SK-N-SH treated with all-trans-retinoic acid at 6 μM for 48 hours (cell line): ENCODE results near the gene CD244.

Experiments used
- ATAC-seq: fragments of 200-7000 bp; cut with Tn5 transposase; 3 replicates; pipeline ENCODE4 v1.9.1; 2020; ENCODE audit warnings: mild to moderate bottlenecking, moderate library complexity
- ARNTL ChIP-seq: fragments of 450-650 bp; formaldehyde crosslinking; IDR thresholded peaks from 2 replicates; pipeline ENCODE4 v1.5.0; 2020; ENCODE audit warnings: low read depth, mild to moderate bottlenecking, moderate library complexity, borderline replicate concordance
- BACH2 ChIP-seq: fragments of 250-450 bp; sonication (Bioruptor Pico); IDR thresholded peaks from 2 replicates; pipeline ENCODE4 v1.9.0; 2021; ENCODE audit warnings: mild to moderate bottlenecking, borderline replicate concordance
- CREB5 ChIP-seq: fragments of 250-450 bp; sonication (Bioruptor Pico); IDR thresholded peaks from 2 replicates; pipeline ENCODE4 v1.5.1; 2020; ENCODE audit warnings: low read depth, mild to moderate bottlenecking, moderate library complexity
- CSDC2 ChIP-seq: fragments of 250-450 bp; sonication (Bioruptor Pico); IDR thresholded peaks from 2 replicates; pipeline ENCODE4 v1.5.0; 2020; ENCODE audit warnings: mild to moderate bottlenecking, moderate library complexity
- ESRRG ChIP-seq: fragments of 250-450 bp; sonication (Bioruptor Pico); IDR thresholded peaks from 2 replicates; pipeline ENCODE4 v1.6.1; 2021; ENCODE audit warnings: mild to moderate bottlenecking
- GLIS3 ChIP-seq: fragments of 250-450 bp; sonication (Bioruptor Pico); IDR thresholded peaks from 2 replicates; pipeline ENCODE4 v1.5.0; 2020; ENCODE audit warnings: mild to moderate bottlenecking, moderate library complexity
- ISL1 ChIP-seq: fragments of 250-450 bp; sonication (Bioruptor Pico); IDR thresholded peaks from 2 replicates; pipeline ENCODE4 v2.1.2; 2022; ENCODE audit warnings: mild to moderate bottlenecking, moderate library complexity
- OSR1 ChIP-seq: fragments of 250-450 bp; sonication (Bioruptor Pico); IDR thresholded peaks from 2 replicates; pipeline ENCODE4 v1.8.0; 2022; ENCODE audit warnings: moderate library complexity, mild to moderate bottlenecking, inconsistent platforms
- PATZ1 ChIP-seq: fragments of 250-450 bp; sonication (Bioruptor Pico); IDR thresholded peaks from 2 replicates; pipeline ENCODE4 v1.8.0; 2020; ENCODE audit warnings: mild to moderate bottlenecking, moderate library complexity, borderline replicate concordance
- POU6F1 ChIP-seq: fragments of 250-450 bp; sonication (Bioruptor Pico); IDR thresholded peaks from 2 replicates; pipeline ENCODE4 v1.8.0; 2021; ENCODE audit warnings: low read depth, mild to moderate bottlenecking, moderate library complexity, borderline replicate concordance
- PPARA ChIP-seq: fragments of 250-450 bp; sonication (Bioruptor Pico); IDR thresholded peaks from 2 replicates; pipeline ENCODE4 v1.5.0; 2020; ENCODE audit warnings: mild to moderate bottlenecking, borderline replicate concordance
- RARB ChIP-seq: fragments of 250-450 bp; sonication (Bioruptor Pico); IDR thresholded peaks from 2 replicates; pipeline ENCODE4 v1.8.0; 2021; ENCODE audit warnings: mild to moderate bottlenecking, moderate library complexity
- SNAI2 ChIP-seq: fragments of 250-450 bp; sonication (Bioruptor Pico); IDR thresholded peaks from 2 replicates; pipeline ENCODE4 v1.5.0; 2020; ENCODE audit warnings: mild to moderate bottlenecking, moderate library complexity
- TCF4 ChIP-seq: fragments of 250-450 bp; sonication (Bioruptor Pico); IDR thresholded peaks from 2 replicates; pipeline ENCODE4 v1.8.0; 2021; ENCODE audit warnings: mild to moderate bottlenecking, moderate library complexity, borderline replicate concordance
- TOX ChIP-seq: fragments of 250-450 bp; sonication (Bioruptor Pico); IDR thresholded peaks from 2 replicates; pipeline ENCODE4 v1.8.0; 2021; ENCODE audit warnings: mild to moderate bottlenecking, moderate library complexity, borderline replicate concordance
- TSHZ2 ChIP-seq: fragments of 250-450 bp; sonication (Bioruptor Pico); IDR thresholded peaks from 2 replicates; pipeline ENCODE4 v1.5.0; 2020; ENCODE audit warnings: mild to moderate bottlenecking, moderate library complexity
- ZC3H10 ChIP-seq: fragments of 250-450 bp; sonication (Bioruptor Pico); IDR thresholded peaks from 2 replicates; pipeline ENCODE4 v1.5.1; 2021; ENCODE audit warnings: mild to moderate bottlenecking, moderate library complexity
- ZFP30 ChIP-seq: fragments of 450-650 bp; formaldehyde crosslinking; IDR thresholded peaks from 2 replicates; pipeline ENCODE4 v1.5.0; 2022; ENCODE audit warnings: mild to moderate bottlenecking, moderate library complexity
- ZNF565 ChIP-seq: fragments of 450-650 bp; formaldehyde crosslinking; conservative IDR thresholded peaks from 2 replicates; pipeline ENCODE4 v1.5.0; 2020; ENCODE audit warnings: low read depth, mild to moderate bottlenecking, moderate library complexity
- ZNF70 ChIP-seq: fragments of 450-650 bp; formaldehyde crosslinking; IDR thresholded peaks from 2 replicates; pipeline ENCODE4 v1.5.0; 2020; ENCODE audit warnings: mild to moderate bottlenecking, moderate library complexity
- ZNF8 ChIP-seq: fragments of 450-650 bp; formaldehyde crosslinking; IDR thresholded peaks from 2 replicates; pipeline ENCODE4 v1.5.0; 2020; ENCODE audit warnings: mild to moderate bottlenecking, moderate library complexity

Gene CD244

GRCh38 chr1:160829766-160830165 lies 32.9 kb downstream of the CD244 start:
- no peak for ATAC-seq
- no peak for TF ChIP-seq SNAI2
- TF ChIP-seq ZC3H10 = no peak
- no peak for TF ChIP-seq RARB
- TF ChIP-seq ESRRG = no peak
- no peak for TF ChIP-seq OSR1
- no peak for TF ChIP-seq CREB5 (CRISPR knock-in tag)
- no peak for TF ChIP-seq POU6F1 (CRISPR knock-in tag)
- TF ChIP-seq CSDC2 (CRISPR knock-in tag) = no peak
- TF ChIP-seq TSHZ2 (CRISPR knock-in tag) = no peak
- TF ChIP-seq ZNF70 = no peak
- TF ChIP-seq PPARA (CRISPR knock-in tag) = no peak
- TF ChIP-seq GLIS3 = no peak
- no peak for TF ChIP-seq TOX (CRISPR knock-in tag)
- TF ChIP-seq ZNF8 (CRISPR knock-in tag) = no peak
- TF ChIP-seq ISL1 = no peak
- TF ChIP-seq PATZ1 (CRISPR knock-in tag) = no peak
- TF ChIP-seq ARNTL (CRISPR knock-in tag) = no peak
- no peak for TF ChIP-seq ZNF565 (CRISPR knock-in tag)
- TF ChIP-seq TCF4 (CRISPR knock-in tag) = no peak
- TF ChIP-seq BACH2 (CRISPR knock-in tag) = no peak

GRCh38 chr1:160827418-160827817 lies 35.3 kb downstream of the CD244 start:
- TF ChIP-seq TSHZ2 (CRISPR knock-in tag) = no peak
- TF ChIP-seq ZNF565 (CRISPR knock-in tag) = no peak
- TF ChIP-seq TOX (CRISPR knock-in tag) = no peak
- no peak for TF ChIP-seq BACH2 (CRISPR knock-in tag)
- TF ChIP-seq ZFP30 (CRISPR knock-in tag) = no peak
- no peak for TF ChIP-seq GLIS3
- TF ChIP-seq RARB = no peak
- TF ChIP-seq ZC3H10 = no peak
- TF ChIP-seq CREB5 (CRISPR knock-in tag) = no peak
- no peak for TF ChIP-seq ARNTL (CRISPR knock-in tag)
- TF ChIP-seq PPARA (CRISPR knock-in tag) = no peak
- no peak for TF ChIP-seq CSDC2 (CRISPR knock-in tag)
- no peak for ATAC-seq
